DOHH2 (cell line): Measurements from ENCODE around the gene SCGB2B2.

Experiments used
- H3F3A ChIP-seq: fragments of 200-600 bp; sonication (generic), shearing (Covaris generic); 2 replicates; pipeline ENCODE4 v1.6.0; 2016; ENCODE audit warnings: antibody characterized with exemption, mild to moderate bottlenecking; ENCODE audit not compliant: control insufficient read depth, insufficient read depth
- H3K27ac ChIP-seq: fragments of 200-600 bp; sonication (generic); 2 replicates; pipeline ENCODE4 v1.5.1; 2014; ENCODE audit warnings: low read depth, mild to moderate bottlenecking, low read length, moderate library complexity
- H3K27me3 ChIP-seq: fragments of 200-600 bp; sonication (generic); 2 replicates; pipeline ENCODE4 v1.6.1; 2014; ENCODE audit warnings: mild to moderate bottlenecking, low read length, mixed read lengths; ENCODE audit not compliant: control insufficient read depth
- H3K36me3 ChIP-seq: fragments of 200-600 bp; sonication (generic); 2 replicates; pipeline ENCODE4 v1.6.1; 2014; ENCODE audit warnings: mild to moderate bottlenecking, low read length, moderate library complexity, mixed read lengths; ENCODE audit not compliant: control insufficient read depth
- H3K4me1 ChIP-seq: fragments of 200-600 bp; sonication (generic); 2 replicates; pipeline ENCODE4 v1.6.1; 2014; ENCODE audit warnings: mild to moderate bottlenecking, low read length, mixed read lengths; ENCODE audit not compliant: control insufficient read depth
- H3K4me2 ChIP-seq: fragments of 200-600 bp; sonication (generic); 2 replicates; pipeline ENCODE4 v1.6.0; 2014; ENCODE audit warnings: mild to moderate bottlenecking, low read length, moderate library complexity
- H3K4me3 ChIP-seq: fragments of 200-600 bp; sonication (generic); 2 replicates; pipeline ENCODE4 v1.5.1; 2014; ENCODE audit warnings: mild to moderate bottlenecking, low read length, mixed read lengths
- H3K79me2 ChIP-seq: fragments of 200-600 bp; sonication (generic); 2 replicates; pipeline ENCODE4 v1.6.1; 2014; ENCODE audit warnings: mild to moderate bottlenecking, low read length, mixed read lengths; ENCODE audit not compliant: control insufficient read depth
- H3K9me2 ChIP-seq: fragments of 200-600 bp; sonication (generic); replicated peaks from 2 replicates; pipeline ENCODE4 v1.6.1; 2014; ENCODE audit warnings: mild to moderate bottlenecking, low read length, mixed read lengths; ENCODE audit not compliant: control insufficient read depth
- H3K9me3 ChIP-seq: fragments of 200-600 bp; sonication (generic); 2 replicates; pipeline ENCODE4 v1.6.1; 2014; ENCODE audit warnings: antibody characterized with exemption, low read length, mixed read lengths; ENCODE audit not compliant: control insufficient read depth, insufficient read depth
- H4K20me1 ChIP-seq: fragments of 200-600 bp; sonication (generic); 2 replicates; pipeline ENCODE4 v1.6.0; 2014; ENCODE audit warnings: low read depth, mild to moderate bottlenecking, antibody characterized with exemption, low read length, moderate library complexity; ENCODE audit not compliant: control insufficient read depth, insufficient read depth
- EZH2phosphoT487 ChIP-seq: fragments of 200-600 bp; sonication (generic); IDR thresholded peaks from 2 replicates; pipeline ENCODE4 v1.6.1; 2017; ENCODE audit warnings: borderline replicate concordance, mild to moderate bottlenecking, antibody characterized with exemption, low read length, moderate library complexity, mixed read lengths
- TF ChIP-seq, protein P1 (sequence below): fragments of 200-600 bp; sonication (generic); IDR thresholded peaks from one replicate; pipeline ENCODE4 v1.5.1; 2014; ENCODE audit warnings: antibody characterized with exemption, mild to moderate bottlenecking, low read depth, low read length; ENCODE audit not compliant: poor library complexity, severe bottlenecking

SCGB2B2 gene

DNA sequence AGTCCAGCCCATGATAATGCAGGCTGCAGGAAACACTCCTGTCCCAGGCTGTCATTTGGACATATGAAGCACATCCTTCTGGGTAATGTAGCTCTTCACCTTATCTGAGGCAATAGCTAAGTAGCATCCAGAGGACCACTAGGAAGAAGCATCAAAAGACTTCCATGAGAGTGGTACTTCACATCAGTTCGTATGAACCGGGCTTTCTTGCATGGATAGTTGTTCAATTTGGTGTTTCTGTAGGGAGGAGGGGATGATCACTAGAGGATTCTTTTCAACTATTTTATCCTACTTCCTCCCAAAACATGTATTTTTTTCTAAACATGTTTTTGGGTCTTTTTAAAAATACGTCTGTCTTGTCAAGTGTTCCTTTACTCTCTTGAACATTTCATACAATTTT, 13.4 kb upstream of the SCGB2B2 start:
- no peak overlapping the region for H3K4me3 ChIP-seq
- no peaks in the 10 kb centered on the region for H3K36me3 ChIP-seq
- no peak overlapping the region for H3K27ac ChIP-seq
- no peak overlapping the region for H3K4me2 ChIP-seq
- TF ChIP-seq, protein P1, sequence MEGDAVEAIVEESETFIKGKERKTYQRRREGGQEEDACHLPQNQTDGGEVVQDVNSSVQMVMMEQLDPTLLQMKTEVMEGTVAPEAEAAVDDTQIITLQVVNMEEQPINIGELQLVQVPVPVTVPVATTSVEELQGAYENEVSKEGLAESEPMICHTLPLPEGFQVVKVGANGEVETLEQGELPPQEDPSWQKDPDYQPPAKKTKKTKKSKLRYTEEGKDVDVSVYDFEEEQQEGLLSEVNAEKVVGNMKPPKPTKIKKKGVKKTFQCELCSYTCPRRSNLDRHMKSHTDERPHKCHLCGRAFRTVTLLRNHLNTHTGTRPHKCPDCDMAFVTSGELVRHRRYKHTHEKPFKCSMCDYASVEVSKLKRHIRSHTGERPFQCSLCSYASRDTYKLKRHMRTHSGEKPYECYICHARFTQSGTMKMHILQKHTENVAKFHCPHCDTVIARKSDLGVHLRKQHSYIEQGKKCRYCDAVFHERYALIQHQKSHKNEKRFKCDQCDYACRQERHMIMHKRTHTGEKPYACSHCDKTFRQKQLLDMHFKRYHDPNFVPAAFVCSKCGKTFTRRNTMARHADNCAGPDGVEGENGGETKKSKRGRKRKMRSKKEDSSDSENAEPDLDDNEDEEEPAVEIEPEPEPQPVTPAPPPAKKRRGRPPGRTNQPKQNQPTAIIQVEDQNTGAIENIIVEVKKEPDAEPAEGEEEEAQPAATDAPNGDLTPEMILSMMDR, result no peak
- TF ChIP-seq EZH2phosphoT487, result no peak
- H3K9me2 ChIP-seq, result no peaks in the 10 kb centered on the region
- peaks cover 3% of the 10 kb centered on the region; the same call in 1 of the 2 replicates for H3K27me3 ChIP-seq
- no peaks in the 10 kb centered on the region for H4K20me1 ChIP-seq
- no peaks in the 10 kb centered on the region for H3F3A ChIP-seq
- H3K79me2 ChIP-seq, result no peaks in the 10 kb centered on the region
- H3K4me1 ChIP-seq, result no peaks in the 10 kb centered on the region
- H3K9me3 ChIP-seq, result no peaks in the 10 kb centered on the region

DNA sequence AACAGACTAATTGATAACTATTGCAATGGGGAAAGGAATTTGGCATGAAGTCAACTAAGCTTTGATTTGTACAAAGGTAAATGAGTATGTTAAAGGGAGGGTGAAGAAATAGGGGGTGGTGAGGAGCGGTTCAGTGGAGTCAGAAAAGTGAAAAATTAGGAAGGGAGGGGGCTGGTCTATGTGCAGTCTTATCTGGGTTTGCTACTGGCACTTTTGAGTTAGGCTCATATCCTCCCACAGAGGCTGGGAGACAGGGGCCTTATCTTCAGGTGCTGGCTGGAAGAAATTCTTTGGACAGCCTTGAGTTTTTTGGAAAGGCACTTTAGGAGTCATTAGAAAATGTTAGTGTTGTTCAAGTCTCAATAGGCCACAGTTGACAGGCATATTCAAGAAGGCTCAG, 11.6 kb upstream of the SCGB2B2 start:
- no peaks in the 10 kb centered on the region for H3K4me1 ChIP-seq
- TF ChIP-seq EZH2phosphoT487, result no peak
- TF ChIP-seq, protein P1, result no peak
- no peaks in the 10 kb centered on the region for H3K79me2 ChIP-seq
- no peak overlapping the region for H3K27ac ChIP-seq
- no peaks in the 10 kb centered on the region for H3F3A ChIP-seq
- peaks cover 11% of the 10 kb centered on the region for H3K36me3 ChIP-seq
- H3K4me2 ChIP-seq, result no peak overlapping the region
- H3K9me3 ChIP-seq, result peaks cover 10% of the 10 kb centered on the region; the same call in 1 of the 2 replicates
- peaks cover 3% of the 10 kb centered on the region; the same call in 1 of the 2 replicates for H3K27me3 ChIP-seq
- H3K9me2 ChIP-seq, result no peaks in the 10 kb centered on the region
- H4K20me1 ChIP-seq, result no peaks in the 10 kb centered on the region
- H3K4me3 ChIP-seq, result no peak overlapping the region

DNA sequence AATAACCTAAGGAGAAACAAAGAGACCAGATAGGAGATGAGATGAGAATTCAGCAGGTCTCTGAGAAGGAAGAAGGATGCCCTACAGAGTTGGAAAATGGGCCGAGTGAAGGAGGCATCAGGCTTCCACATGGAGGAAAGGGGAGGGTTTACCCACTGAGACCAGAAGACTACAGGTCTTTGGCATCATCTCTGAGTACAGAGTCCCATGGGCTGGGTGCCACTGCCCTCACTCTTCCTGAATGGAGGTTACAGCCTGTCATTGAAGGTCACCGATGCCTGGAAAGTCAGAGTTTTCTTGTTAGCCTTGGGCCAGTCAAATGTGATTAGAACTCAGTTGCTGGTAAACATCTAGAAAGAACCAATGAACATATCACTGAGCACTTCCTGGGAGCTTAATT, 10.4 kb upstream of the SCGB2B2 start:
- H3K4me2 ChIP-seq, result no peak overlapping the region
- H3K27ac ChIP-seq, result no peak overlapping the region
- no peak overlapping the region for H3K4me3 ChIP-seq
- H3K9me2 ChIP-seq, result no peaks in the 10 kb centered on the region
- TF ChIP-seq, protein P1, result no peak
- TF ChIP-seq EZH2phosphoT487, result no peak
- H3F3A ChIP-seq, result no peaks in the 10 kb centered on the region
- H3K79me2 ChIP-seq, result no peaks in the 10 kb centered on the region
- no peaks in the 10 kb centered on the region for H3K4me1 ChIP-seq
- H3K9me3 ChIP-seq, result peaks cover 11% of the 10 kb centered on the region; the same call in 1 of the 2 replicates
- H3K27me3 ChIP-seq, result no peaks in the 10 kb centered on the region
- H3K36me3 ChIP-seq, result peaks cover 22% of the 10 kb centered on the region
- no peaks in the 10 kb centered on the region for H4K20me1 ChIP-seq
